Trophoblast cell (in vitro differentiated cells and primary cell): Measurements from ENCODE around the gene WDR36.

Source experiments
- DNase-seq, 2 donors: peaks; one replicate each; pipeline ENCODE4 v3.0.0-alpha.2; 2016
- H2AFZ ChIP-seq: 2 replicates; pipeline ENCODE4 v1.6.1; 2013; ENCODE audit warnings: low read length, moderate library complexity, mild to moderate bottlenecking; ENCODE audit not compliant: insufficient read depth, poor library complexity
- H2AK5ac ChIP-seq: 2 replicates; pipeline ENCODE4 v1.6.1; 2013; ENCODE audit warnings: mild to moderate bottlenecking, low read length
- H2BK120ac ChIP-seq: 2 replicates; pipeline ENCODE4 v1.6.1; 2013; ENCODE audit warnings: low read length, mild to moderate bottlenecking, moderate library complexity; ENCODE audit not compliant: insufficient read depth, poor library complexity
- H2BK12ac ChIP-seq: 2 replicates; pipeline ENCODE4 v1.6.1; 2013; ENCODE audit warnings: mild to moderate bottlenecking, low read length, moderate library complexity
- H2BK5ac ChIP-seq: 2 replicates; pipeline ENCODE4 v1.6.1; 2013; ENCODE audit warnings: low read length, low read depth, moderate library complexity, mild to moderate bottlenecking; ENCODE audit not compliant: poor library complexity
- H3K14ac ChIP-seq: 2 replicates; pipeline ENCODE4 v1.6.1; 2013; ENCODE audit warnings: mild to moderate bottlenecking, low read length
- H3K18ac ChIP-seq: 2 replicates; pipeline ENCODE4 v1.6.1; 2013; ENCODE audit warnings: mild to moderate bottlenecking, low read length
- H3K23ac ChIP-seq: 2 replicates; pipeline ENCODE4 v1.6.1; 2013; ENCODE audit warnings: low read length
- H3K27ac ChIP-seq: 2 replicates; pipeline ENCODE4 v1.5.1; 2013; ENCODE audit warnings: low read depth, mild to moderate bottlenecking, inconsistent platforms, low read length, moderate library complexity
- H3K27me3 ChIP-seq: 2 replicates; pipeline ENCODE4 v1.6.1; 2013; ENCODE audit warnings: inconsistent platforms, mild to moderate bottlenecking, low read length, moderate library complexity; ENCODE audit not compliant: insufficient read depth
- H3K36me3 ChIP-seq, 2 experiments: 1 replicate in 1 of 2; 2 replicates in 1 of 2; pipeline ENCODE4 v1.6.1; 2013; ENCODE audit warnings: low read length in 2 of 2, mild to moderate bottlenecking in 2 of 2, moderate library complexity in 1 of 2; ENCODE audit not compliant: insufficient read depth in 2 of 2, control insufficient read depth in 1 of 2
- H3K4ac ChIP-seq: 2 replicates; pipeline ENCODE4 v1.6.1; 2013; ENCODE audit warnings: low read depth, mild to moderate bottlenecking, low read length, moderate library complexity
- H3K4me1 ChIP-seq, 2 experiments: 1 replicate in 1 of 2; 2 replicates in 1 of 2; pipeline ENCODE4 v1.6.1; 2013; ENCODE audit warnings: low read length in 2 of 2, mild to moderate bottlenecking in 2 of 2, moderate library complexity in 1 of 2; ENCODE audit not compliant: insufficient read depth in 2 of 2, control insufficient read depth in 1 of 2
- H3K4me2 ChIP-seq: 2 replicates; pipeline ENCODE4 v1.6.1; 2013; ENCODE audit warnings: inconsistent platforms, mild to moderate bottlenecking, low read length, moderate library complexity
- H3K4me3 ChIP-seq: 2 replicates; pipeline ENCODE4 v1.5.1; 2013; ENCODE audit warnings: mild to moderate bottlenecking, low read depth, low read length, inconsistent platforms
- H3K79me1 ChIP-seq: one replicate; pipeline ENCODE4 v1.6.1; 2013; ENCODE audit warnings: low read length
- H3K79me2 ChIP-seq: 2 replicates; pipeline ENCODE4 v1.6.1; 2013; ENCODE audit warnings: low read length, mild to moderate bottlenecking; ENCODE audit not compliant: control insufficient read depth, insufficient read depth, poor library complexity
- H3K9ac ChIP-seq: 2 replicates; pipeline ENCODE4 v1.6.1; 2013; ENCODE audit warnings: mild to moderate bottlenecking, low read length
- H3K9me3 ChIP-seq: 2 replicates; pipeline ENCODE4 v1.6.1; 2013; ENCODE audit warnings: low read depth, mild to moderate bottlenecking, control low read depth, inconsistent platforms, low read length; ENCODE audit not compliant: insufficient read depth
- H4K12ac ChIP-seq: 2 replicates; pipeline ENCODE4 v1.6.1; 2013; ENCODE audit warnings: low read depth, mild to moderate bottlenecking, low read length, moderate library complexity
- H4K8ac ChIP-seq: 2 replicates; pipeline ENCODE4 v1.6.1; 2013; ENCODE audit warnings: low read depth, mild to moderate bottlenecking, low read length, moderate library complexity
- H4K91ac ChIP-seq: one replicate; pipeline ENCODE4 v1.6.1; 2013; ENCODE audit warnings: low read depth, mild to moderate bottlenecking, low read length, moderate library complexity
- WGBS: extraction: QIAGEN DNeasy Blood & Tissue Kit; methylation state at CpG from one replicate; pipeline ENCODE4 v1.1.7; 2013; ENCODE audit warnings: missing lambda C conversion rate; ENCODE audit not compliant: insufficient read length, insufficient coverage; ENCODE audit errors: extremely low coverage; 5-methylcytosine and 5-hydroxymethylcytosine counted together

WDR36 gene

DNA sequence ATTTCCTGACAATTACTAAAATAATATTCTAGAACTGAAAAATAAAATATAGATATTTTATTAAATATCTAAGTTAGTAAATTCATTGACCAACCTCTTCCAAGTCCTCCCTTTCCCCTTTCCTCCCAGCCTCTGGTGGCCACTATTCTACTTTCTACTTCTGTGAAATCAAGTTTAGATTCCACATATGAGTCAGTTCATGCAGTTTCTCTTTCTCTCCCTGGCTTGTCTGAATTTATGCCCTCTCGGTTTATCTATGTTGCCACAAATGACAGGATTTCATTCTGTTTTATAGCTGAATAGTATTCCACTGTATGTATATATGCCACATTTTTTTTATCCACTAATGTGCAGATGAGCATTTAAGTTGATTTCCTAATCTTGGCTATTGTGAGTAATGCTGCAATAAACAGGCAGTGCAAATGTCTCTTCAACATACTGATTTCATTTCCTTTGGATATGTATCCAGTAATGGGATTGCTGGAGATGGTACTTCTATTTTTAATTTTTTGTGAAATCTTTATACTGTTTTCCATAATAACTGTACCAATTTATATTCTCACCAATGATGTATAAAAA is 52.3 kb downstream of the WDR36 start:
- WGBS = no CpG with 5 or more reads among the region's 1 CpG
- H3K4ac ChIP-seq = no peak overlapping the region
- no peak overlapping the region for H3K23ac ChIP-seq
- no peaks in the 10 kb centered on the region for H3K79me2 ChIP-seq
- no peak overlapping the region for H3K4me2 ChIP-seq
- no peak overlapping the region for H2AFZ ChIP-seq
- no peak overlapping the region for H2BK12ac ChIP-seq
- no peak overlapping the region for H4K12ac ChIP-seq
- no peak overlapping the region for H4K8ac ChIP-seq
- no peak overlapping the region for H2BK120ac ChIP-seq
- H2BK5ac ChIP-seq = no peak overlapping the region
- no peak overlapping the region for H3K9ac ChIP-seq
- no peaks in the 10 kb centered on the region for H3K36me3 ChIP-seq
- no peak overlapping the region for H3K4me3 ChIP-seq
- H3K14ac ChIP-seq = no peak overlapping the region
- no peaks in the 10 kb centered on the region for H3K79me1 ChIP-seq
- no peaks in the 10 kb centered on the region for H3K9me3 ChIP-seq
- H4K91ac ChIP-seq = no peak overlapping the region
- H3K4me1 ChIP-seq = no peaks in the 10 kb centered on the region
- no peak overlapping the region for H2AK5ac ChIP-seq
- H3K18ac ChIP-seq = no peak overlapping the region
- H3K27ac ChIP-seq = no peak overlapping the region
- H3K27me3 ChIP-seq = no peaks in the 10 kb centered on the region
- no peak for DNase-seq

GRCh38 chr5:111146053-111146452 is 53.9 kb downstream of the WDR36 start:
- Histone ChIP-seq H3K18ac (no peak overlapping the region), H3K27me3 (no peaks in the 10 kb centered on the region), H3K14ac (no peak overlapping the region), H3K4me1 (no peaks in the 10 kb centered on the region), H3K36me3 (no peaks in the 10 kb centered on the region), H2AFZ (no peak overlapping the region), H3K9ac (no peak overlapping the region), H2BK12ac (no peak overlapping the region), H2BK120ac (no peak overlapping the region), H3K27ac (no peak overlapping the region), H4K12ac (no peak overlapping the region), H3K4me3 (no peak overlapping the region), H2AK5ac (no peak overlapping the region), H3K4me2 (no peak overlapping the region), H3K79me2 (no peaks in the 10 kb centered on the region), H3K4ac (no peak overlapping the region), H3K79me1 (no peaks in the 10 kb centered on the region), H2BK5ac (no peak overlapping the region), H3K9me3 (no peaks in the 10 kb centered on the region), H4K8ac (no peak overlapping the region), H4K91ac (no peak overlapping the region), H3K23ac (no peak overlapping the region)
- DNase-seq = no peak
- WGBS = no CpG with 5 or more reads among the region's 2 CpGs

DNA sequence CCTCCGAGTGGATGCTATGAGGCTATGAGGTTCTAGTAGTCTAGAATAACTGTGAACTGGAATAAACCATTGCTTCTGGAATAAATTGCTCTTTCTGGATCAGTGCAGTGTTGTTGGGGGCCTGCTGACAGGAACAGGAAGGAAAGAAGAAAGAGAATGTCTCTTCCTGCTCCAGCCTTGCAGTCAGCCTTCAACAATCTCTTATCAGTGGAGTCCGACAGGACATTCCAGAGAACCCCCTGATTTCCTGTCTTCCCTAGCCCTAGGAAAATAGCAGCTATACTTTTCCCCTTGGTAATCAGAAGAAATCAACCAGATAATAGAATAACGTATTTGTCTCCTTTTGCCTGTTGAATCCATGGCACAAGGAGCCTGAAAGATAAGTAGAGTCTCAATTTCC is 55.4 kb downstream of the WDR36 start:
- Histone ChIP-seq H4K8ac (no peak overlapping the region), H3K14ac (no peak overlapping the region), H2BK5ac (no peak overlapping the region), H3K9me3 (no peaks in the 10 kb centered on the region), H3K4me3 (no peak overlapping the region), H3K23ac (no peak overlapping the region), H3K79me1 (no peaks in the 10 kb centered on the region), H3K27me3 (no peaks in the 10 kb centered on the region), H2AFZ (no peak overlapping the region), H3K4me1 (no peaks in the 10 kb centered on the region), H3K4ac (no peak overlapping the region), H3K36me3 (no peaks in the 10 kb centered on the region), H4K12ac (no peak overlapping the region), H3K27ac (no peak overlapping the region), H2BK120ac (no peak overlapping the region), H3K18ac (no peak overlapping the region), H3K4me2 (no peak overlapping the region), H4K91ac (no peak overlapping the region), H3K79me2 (no peaks in the 10 kb centered on the region), H2AK5ac (no peak overlapping the region), H3K9ac (no peak overlapping the region), H2BK12ac (no peak overlapping the region)
- DNase-seq = no peak
- WGBS = no CpG with 5 or more reads among the region's 3 CpGs

DNA sequence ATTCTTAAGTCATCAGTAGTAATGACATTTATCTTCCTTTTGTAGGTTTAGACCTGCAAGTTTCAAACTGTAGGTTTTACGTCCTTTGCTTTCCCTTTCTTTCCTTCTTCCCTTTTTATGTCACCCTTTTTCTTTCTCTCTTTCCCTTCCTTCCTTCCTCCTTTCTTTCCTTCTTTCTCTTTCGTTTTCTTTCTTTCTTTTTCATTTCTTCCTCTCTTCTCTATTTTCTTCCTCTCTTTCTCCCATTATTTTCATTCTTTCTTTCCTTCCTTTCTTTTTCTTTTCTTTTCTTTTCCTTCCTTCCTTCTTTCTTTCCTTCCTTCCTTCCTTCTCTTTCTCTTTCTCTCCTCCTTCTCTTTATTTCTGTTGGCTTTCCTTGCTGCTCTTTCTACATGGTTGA is 59.9 kb downstream of the WDR36 start:
- Histone ChIP-seq H2AFZ (no peak overlapping the region), H3K9ac (no peak overlapping the region), H3K4ac (no peak overlapping the region), H3K27me3 (no peaks in the 10 kb centered on the region), H3K27ac (no peak overlapping the region), H2BK5ac (no peak overlapping the region), H3K79me2 (no peaks in the 10 kb centered on the region), H4K12ac (no peak overlapping the region), H4K8ac (no peak overlapping the region), H3K4me1 (no peaks in the 10 kb centered on the region), H3K4me2 (no peak overlapping the region), H3K23ac (no peak overlapping the region), H3K36me3 (no peaks in the 10 kb centered on the region), H3K79me1 (no peaks in the 10 kb centered on the region), H2BK12ac (no peak overlapping the region), H2AK5ac (no peak overlapping the region), H3K18ac (no peak overlapping the region), H4K91ac (no peak overlapping the region), H3K14ac (no peak overlapping the region), H3K9me3 (no peaks in the 10 kb centered on the region), H2BK120ac (no peak overlapping the region), H3K4me3 (no peak overlapping the region)
- DNase-seq = no peak
- WGBS = 96% methylated on average over 1 of the region's 2 CpGs
